Naive B cell (primary cell): Measurements from ENCODE around the gene MRPS21. TPM values are rescaled to one million over a fixed set of nuclear protein-coding genes. Genes with fewer than 3 reads are reported as not detected.
A peak's percentile ranks its signal among the peaks of the same experiment; 100 is the strongest.
"Not testable (repeated sequence)": the region's sequence is repeated elsewhere in the genome, so short reads cannot be mapped to it uniquely, and the experiment has no call there.

ENCODE experiments used
- ATAC-seq, 2 donors: fragments of 150-1000 bp; cut with Tn5 transposase; 2 replicates each; pipeline ENCODE4 v1.10.0; 2021; ENCODE audit warnings: low read depth in 2 of 2, mild to moderate bottlenecking in 2 of 2, moderate library complexity in 2 of 2
- DNase-seq: peaks from one replicate; pipeline ENCODE4 v3.0.0; 2022
- H3K27ac Mint-ChIP-seq, 6 donors: one replicate each; pipeline ENCODE4 v1.8.0; 2020 to 2022; ENCODE audit warnings: mild to moderate bottlenecking in 6 of 6, mixed read lengths in 6 of 6, moderate library complexity in 5 of 6, inconsistent platforms in 2 of 6
- H3K27me3 Mint-ChIP-seq, 3 donors: one replicate each; pipeline ENCODE4 v1.8.0; 2021 to 2022; ENCODE audit warnings: mixed read lengths in 3 of 3, mild to moderate bottlenecking in 1 of 3
- H3K36me3 Mint-ChIP-seq, 2 donors: one replicate each; pipeline ENCODE4 v1.8.0; 2020 to 2022; ENCODE audit warnings: mixed read lengths in 2 of 2, inconsistent platforms in 1 of 2, mild to moderate bottlenecking in 1 of 2
- H3K4me1 Mint-ChIP-seq, 3 donors: one replicate each; pipeline ENCODE4 v1.8.0; 2020 to 2022; ENCODE audit warnings: mixed read lengths in 3 of 3, inconsistent platforms in 1 of 3, mild to moderate bottlenecking in 1 of 3, moderate library complexity in 1 of 3
- H3K4me3 Mint-ChIP-seq, 8 donors: one replicate each; pipeline ENCODE4 v1.8.0; 2020 to 2022; ENCODE audit warnings: mild to moderate bottlenecking in 8 of 8, mixed read lengths in 8 of 8, moderate library complexity in 8 of 8, inconsistent platforms in 2 of 8
- H3K9me3 Mint-ChIP-seq, 7 donors: one replicate each; pipeline ENCODE4 v1.8.0; 2020 to 2022; ENCODE audit warnings: mixed read lengths in 7 of 7, mild to moderate bottlenecking in 5 of 7, inconsistent platforms in 2 of 7, moderate library complexity in 1 of 7
- polyA plus RNA-seq, 6 donors: library from polyadenylated mRNA; unstranded; fragments of 300-500 nt; fragmentation: Illumina TruSeq; gene quantifications; one replicate each; pipeline ENCODE4 v1.2.3, GENCODE V29; 2021; ENCODE audit warnings: low read depth in 6 of 6

MRPS21 gene
- polyA plus RNA-seq, 6 donors from 2014 or later = 62.4 to 93.0 (median 82.4) TPM

GRCh38 chr1:150295476-150295875, 1.8 kb downstream of the MRPS21 start:
- ATAC-seq (no peak), DNase-seq (no peak)
- Mint-ChIP-seq H3K27me3 (peaks cover 0 to 3% (median 0%) of the 10 kb centered on the region in 3 donors), H3K4me3 (peak overlapping the region in 4 of 8 donors; percentile 42 to 97 (median 61)), H3K36me3 (peaks cover 8 to 12% of the 10 kb centered on the region in 2 donors), H3K27ac (peak overlapping the region in 2 of 6 donors; percentile 89 to 95), H3K9me3 (no peaks in the 10 kb centered on the region), H3K4me1 (peaks cover 15 to 40% (median 15%) of the 10 kb centered on the region in 3 donors)

DNA sequence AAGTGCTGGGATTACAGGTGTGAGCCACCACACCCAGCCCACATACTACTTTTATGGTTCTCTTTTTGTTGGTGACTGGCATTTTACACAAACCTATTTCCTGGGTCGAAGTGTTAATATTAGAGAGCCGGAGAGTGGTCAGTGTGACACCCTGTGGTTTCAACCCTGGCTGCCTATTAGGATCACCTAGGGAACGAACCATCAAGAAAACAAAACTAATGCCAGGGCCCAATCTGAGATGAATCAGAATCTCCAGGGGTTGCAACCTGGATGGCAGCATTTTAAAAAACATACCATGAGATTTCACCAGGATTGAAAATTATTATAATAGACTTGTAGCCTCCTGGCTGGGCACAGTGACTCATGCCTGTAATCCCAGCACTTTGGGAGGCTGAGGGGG, 6.1 kb downstream of the MRPS21 start:
- DNase-seq (no peak), ATAC-seq (no peak)
- Mint-ChIP-seq H3K4me3 (no peak overlapping the region), H3K27me3 (no peaks in the 10 kb centered on the region), H3K9me3 (no peaks in the 10 kb centered on the region), H3K4me1 (peaks cover 7 to 21% (median 18%) of the 10 kb centered on the region in 3 donors), H3K27ac (no peak overlapping the region), H3K36me3 (peaks cover 18 to 27% of the 10 kb centered on the region in 2 donors)

DNA sequence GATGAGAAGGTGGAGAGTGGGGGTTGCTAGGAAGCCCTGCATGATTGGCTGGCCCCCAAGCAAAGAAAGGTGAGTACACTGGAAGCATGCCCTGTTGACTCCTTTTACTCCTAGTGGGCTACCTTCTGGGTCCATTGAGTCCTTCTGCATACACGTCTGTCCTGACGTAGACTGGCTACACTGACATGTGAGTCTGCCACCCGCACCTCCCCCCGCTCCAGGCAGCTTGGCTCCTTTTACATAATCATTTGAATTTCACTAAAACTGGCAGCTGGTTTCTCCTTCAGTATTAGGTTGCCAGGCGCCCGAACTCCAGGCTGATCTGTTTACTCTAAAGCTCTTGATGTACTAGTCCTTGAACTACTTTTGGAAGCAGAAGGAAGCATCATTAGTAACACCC, 8.7 kb downstream of the MRPS21 start:
- Mint-ChIP-seq H3K4me3 (peak overlapping the region in 1 of 8 donors; percentile 28), H3K4me1 (peaks cover 0 to 17% (median 7%) of the 10 kb centered on the region in 3 donors), H3K27ac (no peak overlapping the region), H3K9me3 (no peaks in the 10 kb centered on the region), H3K27me3 (no peaks in the 10 kb centered on the region), H3K36me3 (peaks cover 5 to 20% of the 10 kb centered on the region in 2 donors)
- DNase-seq (no peak), ATAC-seq (no peak)

- Mint-ChIP-seq H3K36me3 (peaks cover 8 to 21% of the 10 kb centered on the region in 2 donors), H3K4me3 (peak overlapping the region in 1 of 8 donors; percentile 28), H3K9me3 (no peaks in the 10 kb centered on the region), H3K4me1 (peaks cover 0 to 17% (median 7%) of the 10 kb centered on the region in 3 donors), H3K27ac (peak overlapping the region in 3 of 6 donors; percentile 3 to 63 (median 53)), H3K27me3 (no peaks in the 10 kb centered on the region)
- ATAC-seq (no peak), DNase-seq (no peak)
These were observed 9.2 kb downstream of the MRPS21 start for GRCh38 chr1:150302902-150303301.

DNA sequence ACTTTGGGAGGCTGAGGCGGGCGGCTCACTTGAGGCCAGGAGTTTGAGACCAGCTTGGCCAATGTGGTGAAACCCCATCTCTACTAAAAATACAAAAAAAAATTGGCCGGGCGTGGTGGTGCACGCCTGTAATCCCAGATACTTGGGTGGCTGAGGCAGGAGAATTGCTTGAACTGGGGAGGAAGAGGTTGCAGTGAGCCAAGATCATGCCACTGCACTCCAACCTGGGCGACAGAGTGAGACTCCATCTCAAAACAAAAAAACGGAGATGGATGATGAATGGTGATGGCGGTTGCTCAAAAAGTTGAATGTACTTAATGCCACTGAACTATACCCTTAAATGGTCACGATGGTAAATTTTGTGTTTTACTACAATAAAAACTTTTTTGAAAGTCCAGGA, 14.9 kb downstream of the MRPS21 start:
- not testable (repeated sequence) for H3K27ac Mint-ChIP-seq, DNase-seq, H3K36me3 Mint-ChIP-seq, H3K4me3 Mint-ChIP-seq, H3K9me3 Mint-ChIP-seq, ATAC-seq, H3K4me1 Mint-ChIP-seq, H3K27me3 Mint-ChIP-seq

DNA sequence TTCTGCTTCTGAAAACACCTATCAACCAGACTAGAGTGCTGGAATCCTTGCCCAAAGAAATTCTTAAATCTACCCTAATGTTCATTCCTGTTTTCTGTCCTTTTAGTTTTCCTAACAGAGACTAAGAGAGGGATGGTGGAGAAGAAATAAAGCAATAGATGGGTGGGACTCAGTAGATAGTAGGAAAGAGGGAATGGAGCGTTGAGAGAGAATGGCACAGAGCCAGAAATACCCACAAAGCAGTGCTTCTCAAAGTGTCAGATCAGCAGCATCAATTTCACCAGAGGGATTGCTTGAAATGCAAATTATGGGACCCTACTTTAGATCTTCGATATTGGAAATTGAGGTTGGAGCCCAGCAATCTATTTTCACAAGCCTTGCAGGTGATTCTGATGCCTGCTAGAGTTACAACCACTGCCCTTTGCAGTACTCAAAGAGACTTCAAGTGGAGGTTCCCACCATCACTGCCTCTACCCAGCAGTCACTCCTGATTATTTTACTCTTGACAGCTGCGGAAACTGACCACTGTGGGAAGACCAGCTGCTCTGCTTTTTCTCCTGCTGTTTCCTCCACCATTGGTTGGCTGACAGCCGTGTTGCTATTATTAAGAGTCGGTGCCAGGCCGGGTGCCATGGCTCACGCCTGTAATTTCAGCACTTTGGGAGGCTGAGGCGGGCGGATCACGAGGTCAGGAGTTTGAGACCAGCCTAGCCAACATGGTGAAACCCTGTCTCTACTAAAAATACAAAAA, 16.3 kb downstream of the MRPS21 start:
- no peak for ATAC-seq
- peak overlapping the region in 2 of 6 donors; percentile 21 to 75 for H3K27ac Mint-ChIP-seq
- peaks cover 8 to 9% of the 10 kb centered on the region in 2 donors for H3K36me3 Mint-ChIP-seq

DNA sequence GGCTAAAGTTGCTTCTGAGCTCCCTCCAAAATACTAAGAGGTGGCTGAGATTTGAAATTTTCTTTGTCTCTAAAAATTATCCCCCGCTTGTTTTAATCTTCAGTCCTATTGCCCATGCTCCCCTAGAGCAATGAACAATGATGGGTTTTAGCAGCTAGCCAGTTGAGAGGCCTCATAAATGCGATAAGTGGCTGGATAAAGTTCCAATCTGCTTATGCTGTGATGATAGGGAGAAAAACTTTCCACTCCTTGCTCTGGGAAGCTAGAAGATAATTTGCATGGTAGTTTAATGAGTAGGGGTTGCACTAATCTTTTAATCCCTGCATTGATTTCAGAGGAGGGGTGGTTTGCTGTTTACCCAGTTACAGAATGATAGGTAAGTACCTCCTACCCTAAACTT, 18.1 kb downstream of the MRPS21 start:
- DNase-seq (no peak), ATAC-seq (no peak)
- Mint-ChIP-seq H3K27ac (no peak overlapping the region), H3K27me3 (no peaks in the 10 kb centered on the region), H3K4me1 (peaks cover 0 to 4% (median 0%) of the 10 kb centered on the region in 3 donors), H3K36me3 (peaks cover 8 to 9% of the 10 kb centered on the region in 2 donors), H3K9me3 (no peaks in the 10 kb centered on the region), H3K4me3 (no peak overlapping the region)

More for the DNA sequence above, 16.3 kb downstream of the MRPS21 start:
- no peaks in the 10 kb centered on the region for H3K27me3 Mint-ChIP-seq
- H3K4me3 Mint-ChIP-seq = no peak overlapping the region
- no peaks in the 10 kb centered on the region for H3K9me3 Mint-ChIP-seq
- DNase-seq = no peak
- H3K4me1 Mint-ChIP-seq = peaks cover 0 to 4% (median 2%) of the 10 kb centered on the region in 3 donors

GRCh38 chr1:150314691-150315090, 21.0 kb downstream of the MRPS21 start:
- H3K4me3 Mint-ChIP-seq, H3K36me3 Mint-ChIP-seq, DNase-seq, H3K4me1 Mint-ChIP-seq, H3K9me3 Mint-ChIP-seq, ATAC-seq, H3K27me3 Mint-ChIP-seq: not testable (repeated sequence)
- peak overlapping the region in 1 of 6 donors; percentile 41 for H3K27ac Mint-ChIP-seq

GRCh38 chr1:150320667-150320978, 27.0 kb downstream of the MRPS21 start:
- Mint-ChIP-seq H3K9me3 (no peaks in the 10 kb centered on the region), H3K27ac (peak overlapping the region; percentile 98 to 100 (median 99)), H3K36me3 (peaks cover 5 to 8% of the 10 kb centered on the region in 2 donors), H3K4me1 (peaks cover 10 to 27% (median 17%) of the 10 kb centered on the region in 3 donors), H3K27me3 (no peaks in the 10 kb centered on the region), H3K4me3 (peak overlapping the region; percentile 93 to 100 (median 99))
- ATAC-seq (no peak), DNase-seq (no peak)

DNA sequence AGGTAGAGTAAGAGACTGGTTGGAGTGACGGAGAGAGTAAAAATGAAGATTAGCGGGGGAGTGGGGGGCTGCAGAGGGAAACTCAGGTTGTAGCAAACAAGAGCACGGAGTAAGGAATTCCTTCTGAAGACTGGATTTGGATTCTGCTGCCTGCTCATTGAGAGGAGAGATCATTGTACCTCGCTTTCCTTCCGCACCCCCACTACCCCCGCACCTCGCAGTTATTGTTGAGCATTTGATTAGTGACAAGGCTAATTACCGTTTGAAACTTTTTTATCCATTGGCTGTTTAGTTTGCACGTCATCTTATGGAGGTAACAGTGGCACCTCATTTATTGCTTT, 28.1 kb downstream of the MRPS21 start:
- H3K4me3 Mint-ChIP-seq = peak overlapping the region; percentile 93 to 100 (median 99)
- no peaks in the 10 kb centered on the region for H3K9me3 Mint-ChIP-seq
- H3K36me3 Mint-ChIP-seq = peaks cover 8 to 13% of the 10 kb centered on the region in 2 donors
- DNase-seq (no peak), ATAC-seq (no peak)
- H3K4me1 Mint-ChIP-seq = peaks cover 12 to 32% (median 20%) of the 10 kb centered on the region in 3 donors
- H3K27ac Mint-ChIP-seq = peak overlapping the region; percentile 98 to 100 (median 99)
- H3K27me3 Mint-ChIP-seq = no peaks in the 10 kb centered on the region

DNA sequence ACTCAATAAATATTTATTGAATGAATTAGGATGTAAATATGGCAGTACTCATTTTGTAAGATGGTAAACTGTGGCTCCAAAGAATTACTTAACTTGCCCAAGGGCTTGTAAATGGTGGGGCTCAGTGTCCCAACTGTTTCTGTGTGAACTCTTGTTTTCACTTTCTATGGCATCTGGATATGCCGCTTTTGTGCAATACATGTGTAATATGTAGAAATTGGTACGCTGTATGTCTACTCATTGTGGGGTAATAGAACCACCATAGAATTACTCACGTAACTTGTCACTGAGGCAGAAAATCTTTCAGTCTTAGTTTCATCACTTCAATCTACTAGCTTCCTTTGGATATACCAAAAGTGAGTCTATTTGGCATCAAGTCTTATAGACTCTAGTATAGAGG, 28.6 kb downstream of the MRPS21 start:
- H3K4me1 Mint-ChIP-seq = peaks cover 12 to 32% (median 20%) of the 10 kb centered on the region in 3 donors
- no peaks in the 10 kb centered on the region for H3K27me3 Mint-ChIP-seq
- peak overlapping the region; percentile 68 to 100 (median 98) for H3K27ac Mint-ChIP-seq
- H3K9me3 Mint-ChIP-seq = no peaks in the 10 kb centered on the region
- ATAC-seq (no peak), DNase-seq (no peak)
- peak overlapping the region; percentile 41 to 100 (median 98) for H3K4me3 Mint-ChIP-seq
- peaks cover 8 to 13% of the 10 kb centered on the region in 2 donors for H3K36me3 Mint-ChIP-seq

GRCh38 chr1:150332651-150333290, 39.1 kb downstream of the MRPS21 start:
- peaks cover 19 to 32% of the 10 kb centered on the region in 2 donors for H3K36me3 Mint-ChIP-seq
- DNase-seq (no peak), ATAC-seq (no peak)
- peaks cover 0 to 1% (median 0%) of the 10 kb centered on the region in 7 donors for H3K9me3 Mint-ChIP-seq
- H3K4me3 Mint-ChIP-seq = no peak overlapping the region
- H3K27ac Mint-ChIP-seq = no peak overlapping the region
- peaks cover 7 to 10% (median 10%) of the 10 kb centered on the region in 3 donors for H3K4me1 Mint-ChIP-seq
- H3K27me3 Mint-ChIP-seq = no peaks in the 10 kb centered on the region

- no peaks in the 10 kb centered on the region for H3K27me3 Mint-ChIP-seq
- no peaks in the 10 kb centered on the region for H3K9me3 Mint-ChIP-seq
- no peaks in the 10 kb centered on the region for H3K4me1 Mint-ChIP-seq
- H3K27ac Mint-ChIP-seq = no peak overlapping the region
- DNase-seq (no peak), ATAC-seq (no peak)
- peaks cover 14 to 28% of the 10 kb centered on the region in 2 donors for H3K36me3 Mint-ChIP-seq
- H3K4me3 Mint-ChIP-seq = no peak overlapping the region
These were observed 52.7 kb downstream of the MRPS21 start for GRCh38 chr1:150346316-150346715.

DNA sequence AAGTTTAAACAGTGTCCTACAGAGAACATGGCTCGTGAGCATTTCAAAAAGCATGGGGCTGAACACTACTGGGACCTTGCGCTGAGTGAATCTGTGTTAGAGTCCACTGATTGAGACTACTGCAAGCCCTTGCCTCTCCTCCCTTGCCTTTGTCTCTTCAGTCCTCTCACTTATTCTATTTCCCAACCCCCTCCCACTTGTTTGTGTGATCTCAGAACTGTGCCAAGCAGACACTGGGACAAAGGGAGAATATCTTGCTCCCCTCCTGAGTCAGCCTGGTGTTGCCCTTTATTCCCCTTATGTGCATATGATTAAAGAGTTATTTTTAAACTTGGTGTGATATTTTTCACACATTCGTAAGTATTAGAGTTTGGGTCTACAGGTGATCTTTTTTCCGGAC, 59.2 kb downstream of the MRPS21 start:
- Mint-ChIP-seq H3K36me3 (peaks cover 12 to 19% of the 10 kb centered on the region in 2 donors), H3K4me1 (peaks cover 0 to 4% (median 0%) of the 10 kb centered on the region in 3 donors), H3K9me3 (no peaks in the 10 kb centered on the region), H3K27me3 (no peaks in the 10 kb centered on the region), H3K27ac (peak overlapping the region in 1 of 6 donors; percentile 46), H3K4me3 (no peak overlapping the region)
- ATAC-seq (no peak), DNase-seq (no peak)
